GM12878 (cell line): Measurements from ENCODE around the gene ELANE. TPM values are rescaled to one million over a fixed set of nuclear protein-coding genes. Genes with fewer than 3 reads are reported as not detected.

Source experiments
- ATAC-seq: fragments of 200-7000 bp; cut with Tn5 transposase; 3 replicates; pipeline ENCODE4 v1.9.1; 2020; ENCODE audit warnings: mild to moderate bottlenecking, moderate library complexity
- BruUV-seq: library from RNA; stranded (reverse); fragments of 400-500 nt; replicated peaks from 2 replicates; lab custom pipeline; 2021; lab: Mats Ljungman, UMichigan
- CTCF ChIA-PET: fragments of 300-600 bp; sonication (Branson Sonifier 250); formaldehyde crosslinking; extraction: SDS; loops from one replicate; lab custom pipeline; 2021; ENCODE audit warnings: inconsistent platforms; lab: Yijun Ruan, JAX
- POLR2A ChIA-PET: fragments of 350-600 bp; formaldehyde crosslinking; extraction: SDS; loops from one replicate; lab custom pipeline; 2021; ENCODE audit warnings: inconsistent platforms; lab: Charles Lee
- RAD21 ChIA-PET: fragments of 300-600 bp; sonication (Branson Sonifier 250); formaldehyde crosslinking; loops from one replicate; lab custom pipeline; 2023; ENCODE audit warnings: antibody characterized with exemption; ENCODE audit not compliant: unreplicated experiment; lab: Charles Lee
- SMC1A ChIA-PET: fragments of 300-600 bp; sonication (Branson Sonifier 250); formaldehyde crosslinking; loops from one replicate; lab custom pipeline; 2023; ENCODE audit not compliant: unreplicated experiment, uncharacterized antibody; lab: Charles Lee
- DNase-seq: peaks from one replicate; pipeline ENCODE4 v3.0.0-alpha.2; 2011; ENCODE audit warnings: low read depth, low spot score
- FAIRE-seq: peaks from 3 replicates; lab custom pipeline; 2011; peaks lifted over from hg19 to GRCh38; lab: Jason Lieb, UNC
- H2AFZ ChIP-seq: 2 replicates; pipeline ENCODE4 v1.6.0; 2011; ENCODE audit warnings: low read depth, low read length, control low read depth; ENCODE audit not compliant: control insufficient read depth
- H3K27ac ChIP-seq: 2 replicates; pipeline ENCODE4 v1.5.1; 2011; ENCODE audit warnings: control low read depth; ENCODE audit not compliant: control insufficient read depth, insufficient read depth
- H3K27me3 ChIP-seq, 2 experiments: replicated peaks in 1 of 2; 2 replicates each; pipeline versions ENCODE4 v1.6.0 to v1.6.1; 2011; ENCODE audit warnings: low read length in 1 of 2; ENCODE audit not compliant: control insufficient read depth in 2 of 2, insufficient read depth in 2 of 2
- H3K36me3 ChIP-seq, 2 experiments: 2 replicates each; pipeline ENCODE4 v1.5.1; 2011; ENCODE audit warnings: low read length in 1 of 2; ENCODE audit not compliant: control insufficient read depth in 2 of 2, insufficient read depth in 2 of 2
- H3K4me1 ChIP-seq: 2 replicates; pipeline ENCODE4 v1.6.1; 2011; ENCODE audit warnings: mild to moderate bottlenecking, low read length, moderate library complexity, mixed read lengths; ENCODE audit not compliant: control insufficient read depth, insufficient read depth
- H3K4me2 ChIP-seq: 2 replicates; pipeline ENCODE4 v1.6.0; 2011; ENCODE audit warnings: control low read depth; ENCODE audit not compliant: control insufficient read depth, insufficient read depth
- H3K4me3 ChIP-seq: fragments of 200-600 bp; sonication (generic); 2 replicates; pipeline ENCODE4 v1.5.1; 2016
- H3K79me2 ChIP-seq: 2 replicates; pipeline ENCODE4 v1.6.0; 2011; ENCODE audit warnings: low read length; ENCODE audit not compliant: control insufficient read depth, insufficient read depth
- H3K9ac ChIP-seq: 2 replicates; pipeline ENCODE4 v1.8.0; 2011; ENCODE audit warnings: low read length, control low read depth, mixed read lengths; ENCODE audit not compliant: control insufficient read depth, insufficient read depth
- H3K9me3 ChIP-seq: replicated peaks from 3 replicates; pipeline ENCODE4 v1.5.1; 2011; ENCODE audit warnings: mild to moderate bottlenecking, low read length; ENCODE audit not compliant: control insufficient read depth, insufficient read depth
- H4K20me1 ChIP-seq: 2 replicates; pipeline ENCODE4 v1.6.0; 2011; ENCODE audit not compliant: control insufficient read depth, insufficient read depth
- BRCA1 ChIP-seq: IDR thresholded peaks from 2 replicates; pipeline ENCODE4 v1.6.1; 2011; ENCODE audit warnings: low read depth, low read length, improper control_type of control experiment
- ESRRA ChIP-seq: IDR thresholded peaks from 2 replicates; pipeline ENCODE4 v1.6.1; 2012; ENCODE audit warnings: mild to moderate bottlenecking, low read length, improper control_type of control experiment
- GATAD2B ChIP-seq: fragments of 450-650 bp; conservative IDR thresholded peaks from 2 replicates; pipeline ENCODE4 v1.6.1; 2017; ENCODE audit warnings: low read depth, mild to moderate bottlenecking, moderate library complexity
- SMAD5 ChIP-seq: IDR thresholded peaks from 2 replicates; pipeline ENCODE4 v1.6.1; 2016; ENCODE audit warnings: antibody characterized with exemption, low read depth
- WGBS: methylation state at CpG from one replicate; pipeline ENCODE4 v1.1.6; 2016; ENCODE audit warnings: low lambda C conversion rate; ENCODE audit not compliant: insufficient replicate concordance, insufficient coverage; ENCODE audit errors: missing lambda C conversion rate; 5-methylcytosine and 5-hydroxymethylcytosine counted together
- in situ Hi-C: fragments of 300-500 bp; cut with MboI; formaldehyde crosslinking; loops from 9 replicates; pipeline ENCODE4 v1.14.3; 2018; ENCODE audit warnings: mixed read lengths
- intact Hi-C: fragments of 100-400 bp; cut with micrococcal nuclease; formaldehyde crosslinking; loops from one replicate; pipeline ENCODE4 v1.14.2; 2022; ENCODE audit not compliant: unreplicated experiment
- polyA plus RNA-seq, 11 experiments: library from polyadenylated mRNA; depleted of rRNA in 4 of 11; unstranded in 6 of 11; stranded (reverse) in 5 of 11; fragments of >200 nt; fragmentation: Nextera tagmentation in 4 of 11; fragmentation: Illumina TruSeq in 1 of 11; extraction: Ambion mirVana in 4 of 11; extraction: Trizol in 1 of 11; gene quantifications; 1 replicate in 1 of 11; 2 replicates in 10 of 11; pipeline versions ENCODE4 v1.2.1 to v1.2.3, GENCODE V29; 2011 to 2016; ENCODE audit warnings: inconsistent platforms in 2 of 11, missing spikeins in 2 of 11, low read depth in 1 of 11
- total RNA-seq, 4 experiments: library from RNA; depleted of rRNA in 3 of 4; stranded (reverse); fragments of >200 nt in 3 of 4; fragmentation: Illumina TruSeq in 1 of 4; extraction: Trizol in 1 of 4; gene quantifications; 2 replicates each; pipeline versions ENCODE4 v1.2.1 to v1.2.3, GENCODE V29; 2013 to 2021
- TF ChIP-seq, protein P1 (sequence below): fragments of 450-650 bp; IDR thresholded peaks from 2 replicates; pipeline ENCODE4 v1.6.1; 2017; ENCODE audit warnings: borderline replicate concordance
- TF ChIP-seq, protein P2 (sequence below): fragments of 450-650 bp; IDR thresholded peaks from 2 replicates; pipeline ENCODE4 v1.6.1; 2018; ENCODE audit warnings: borderline replicate concordance, mild to moderate bottlenecking; ENCODE audit not compliant: partially characterized antibody
- TF ChIP-seq, protein P3 (sequence below): IDR thresholded peaks from 2 replicates; pipeline ENCODE4 v1.6.1; 2011; ENCODE audit warnings: borderline replicate concordance, low read depth, mild to moderate bottlenecking, moderate library complexity, low read length; ENCODE audit not compliant: insufficient read depth, poor library complexity, severe bottlenecking

The ELANE gene
- total and polyA plus RNA-seq, 10 of the 15 experiments (the other 5 are each of a cell fraction or from before 2014, with no cell fraction given) = not detected

GRCh38 chr19:835210-835810, 16.8 kb upstream of the ELANE start:
- Histone ChIP-seq H3K4me1 (no peaks in the 10 kb centered on the region), H4K20me1 (no peaks in the 10 kb centered on the region), H3K4me3 (no peak overlapping the region), H3K27ac (no peak overlapping the region), H2AFZ (no peak overlapping the region), H3K9me3 (no peaks in the 10 kb centered on the region), H3K9ac (no peak overlapping the region), H3K4me2 (no peak overlapping the region)
- no TSS peak for BruUV-seq
- ChIA-PET RAD21 (no interaction called here), CTCF (no interaction called here), SMC1A (no interaction called here), POLR2A (no interaction called here)
- FAIRE-seq (no peak), DNase-seq (no peak), ATAC-seq (no peak)
- in situ Hi-C loops (no loop called here), intact Hi-C loops (no loop called here)
- 61% methylated on average over 25 of the region's 36 CpGs for WGBS
- TF ChIP-seq, protein P1, sequence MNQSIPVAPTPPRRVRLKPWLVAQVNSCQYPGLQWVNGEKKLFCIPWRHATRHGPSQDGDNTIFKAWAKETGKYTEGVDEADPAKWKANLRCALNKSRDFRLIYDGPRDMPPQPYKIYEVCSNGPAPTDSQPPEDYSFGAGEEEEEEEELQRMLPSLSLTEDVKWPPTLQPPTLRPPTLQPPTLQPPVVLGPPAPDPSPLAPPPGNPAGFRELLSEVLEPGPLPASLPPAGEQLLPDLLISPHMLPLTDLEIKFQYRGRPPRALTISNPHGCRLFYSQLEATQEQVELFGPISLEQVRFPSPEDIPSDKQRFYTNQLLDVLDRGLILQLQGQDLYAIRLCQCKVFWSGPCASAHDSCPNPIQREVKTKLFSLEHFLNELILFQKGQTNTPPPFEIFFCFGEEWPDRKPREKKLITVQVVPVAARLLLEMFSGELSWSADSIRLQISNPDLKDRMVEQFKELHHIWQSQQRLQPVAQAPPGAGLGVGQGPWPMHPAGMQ = no peak
- TF ChIP-seq, protein P2, sequence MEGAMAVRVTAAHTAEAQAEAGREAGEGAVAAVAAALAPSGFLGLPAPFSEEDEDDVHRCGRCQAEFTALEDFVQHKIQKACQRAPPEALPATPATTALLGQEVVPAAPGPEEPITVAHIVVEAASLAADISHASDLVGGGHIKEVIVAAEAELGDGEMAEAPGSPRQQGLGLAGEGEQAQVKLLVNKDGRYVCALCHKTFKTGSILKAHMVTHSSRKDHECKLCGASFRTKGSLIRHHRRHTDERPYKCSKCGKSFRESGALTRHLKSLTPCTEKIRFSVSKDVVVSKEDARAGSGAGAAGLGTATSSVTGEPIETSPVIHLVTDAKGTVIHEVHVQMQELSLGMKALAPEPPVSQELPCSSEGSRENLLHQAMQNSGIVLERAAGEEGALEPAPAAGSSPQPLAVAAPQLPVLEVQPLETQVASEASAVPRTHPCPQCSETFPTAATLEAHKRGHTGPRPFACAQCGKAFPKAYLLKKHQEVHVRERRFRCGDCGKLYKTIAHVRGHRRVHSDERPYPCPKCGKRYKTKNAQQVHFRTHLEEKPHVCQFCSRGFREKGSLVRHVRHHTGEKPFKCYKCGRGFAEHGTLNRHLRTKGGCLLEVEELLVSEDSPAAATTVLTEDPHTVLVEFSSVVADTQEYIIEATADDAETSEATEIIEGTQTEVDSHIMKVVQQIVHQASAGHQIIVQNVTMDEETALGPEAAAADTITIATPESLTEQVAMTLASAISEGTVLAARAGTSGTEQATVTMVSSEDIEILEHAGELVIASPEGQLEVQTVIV = no peak
- TF ChIP-seq GATAD2B (no peak), SMAD5 (no peak), ESRRA (no peak), BRCA1 (no peak)
- TF ChIP-seq, protein P3, sequence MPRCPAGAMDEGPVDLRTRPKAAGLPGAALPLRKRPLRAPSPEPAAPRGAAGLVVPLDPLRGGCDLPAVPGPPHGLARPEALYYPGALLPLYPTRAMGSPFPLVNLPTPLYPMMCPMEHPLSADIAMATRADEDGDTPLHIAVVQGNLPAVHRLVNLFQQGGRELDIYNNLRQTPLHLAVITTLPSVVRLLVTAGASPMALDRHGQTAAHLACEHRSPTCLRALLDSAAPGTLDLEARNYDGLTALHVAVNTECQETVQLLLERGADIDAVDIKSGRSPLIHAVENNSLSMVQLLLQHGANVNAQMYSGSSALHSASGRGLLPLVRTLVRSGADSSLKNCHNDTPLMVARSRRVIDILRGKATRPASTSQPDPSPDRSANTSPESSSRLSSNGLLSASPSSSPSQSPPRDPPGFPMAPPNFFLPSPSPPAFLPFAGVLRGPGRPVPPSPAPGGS = no peak
- TF ChIP-seq, all 136 proteins: peak for 0
- no peaks in the 10 kb centered on the region for H3K79me2 ChIP-seq
- no peaks in the 10 kb centered on the region for H3K36me3 ChIP-seq
- H3K27me3 ChIP-seq = no peaks in the 10 kb centered on the region
